Smooth muscle cell (in vitro differentiated cells): Measurements from ENCODE around the gene PRRC2A. TPM values are rescaled to one million over a fixed set of nuclear protein-coding genes. Genes with fewer than 3 reads are reported as not detected.

Source experiments
- DNase-seq: peaks from one replicate; lab custom pipeline; 2025; ENCODE audit not compliant: unreplicated experiment; lab: John Stamatoyannopoulos, UW
- H2AFZ ChIP-seq: fragments of 200-600 bp; sonication (generic); 2 replicates; pipeline ENCODE4 v1.6.0; 2016; ENCODE audit warnings: antibody characterized with exemption, low read depth, mild to moderate bottlenecking
- H3F3A ChIP-seq: fragments of 200-600 bp; sonication (generic); 2 replicates; pipeline ENCODE4 v1.6.0; 2017; ENCODE audit warnings: antibody characterized with exemption, low read depth
- H3K27ac ChIP-seq: fragments of 200-600 bp; sonication (generic); 2 replicates; pipeline ENCODE4 v1.5.1; 2016; ENCODE audit warnings: low read depth, mild to moderate bottlenecking
- H3K27me3 ChIP-seq: fragments of 200-600 bp; sonication (generic); 2 replicates; pipeline ENCODE4 v1.6.1; 2016; ENCODE audit warnings: low read depth, mild to moderate bottlenecking
- H3K36me3 ChIP-seq: fragments of 200-600 bp; sonication (generic); 2 replicates; pipeline ENCODE4 v1.5.1; 2016; ENCODE audit warnings: low read depth
- H3K4me1 ChIP-seq: fragments of 200-600 bp; sonication (generic); 2 replicates; pipeline ENCODE4 v1.5.1; 2016; ENCODE audit warnings: low read depth
- H3K4me2 ChIP-seq: fragments of 200-600 bp; sonication (generic); 2 replicates; pipeline ENCODE4 v1.6.0; 2016; ENCODE audit warnings: mild to moderate bottlenecking
- H3K4me3 ChIP-seq: fragments of 200-600 bp; sonication (generic); 2 replicates; pipeline ENCODE4 v1.5.1; 2016; ENCODE audit warnings: mild to moderate bottlenecking
- H3K79me2 ChIP-seq: fragments of 200-600 bp; sonication (generic); 2 replicates; pipeline ENCODE4 v1.6.0; 2016; ENCODE audit warnings: low read depth, mild to moderate bottlenecking
- H3K9ac ChIP-seq: fragments of 200-600 bp; sonication (generic); 2 replicates; pipeline ENCODE4 v1.6.0; 2016; ENCODE audit warnings: low read depth
- H3K9me3 ChIP-seq: fragments of 200-600 bp; sonication (generic); replicated peaks from 2 replicates; pipeline ENCODE4 v1.5.1; 2016; ENCODE audit warnings: low read depth
- H4K20me1 ChIP-seq: fragments of 200-600 bp; sonication (generic); 2 replicates; pipeline ENCODE4 v1.6.0; 2016; ENCODE audit warnings: low read depth
- WGBS: methylation state at CpG from one replicate; pipeline ENCODE4 v1.1.7; 2016; ENCODE audit warnings: low lambda C conversion rate; 5-methylcytosine and 5-hydroxymethylcytosine counted together
- polyA plus RNA-seq: library from polyadenylated mRNA; unstranded; fragments of >200 nt; fragmentation: Nextera tagmentation; extraction: Ambion mirVana; gene quantifications from 2 replicates; pipeline ENCODE4 v1.2.1, GENCODE V29; 2016
- total RNA-seq: library from RNA; depleted of rRNA; stranded (reverse); fragments of >200 nt; gene quantifications from 2 replicates; pipeline ENCODE4 v1.2.3, GENCODE V29; 2014
- TF ChIP-seq, protein P1 (sequence below): fragments of 200-600 bp; sonication (generic); IDR thresholded peaks from 2 replicates; pipeline ENCODE4 v1.5.1; 2017; ENCODE audit warnings: borderline replicate concordance, mild to moderate bottlenecking, antibody characterized with exemption; ENCODE audit not compliant: insufficient read depth, poor library complexity, severe bottlenecking

PRRC2A gene
- total and polyA plus RNA-seq, 2 experiments from 2014 or later = 47.6 to 58.0 TPM

DNA sequence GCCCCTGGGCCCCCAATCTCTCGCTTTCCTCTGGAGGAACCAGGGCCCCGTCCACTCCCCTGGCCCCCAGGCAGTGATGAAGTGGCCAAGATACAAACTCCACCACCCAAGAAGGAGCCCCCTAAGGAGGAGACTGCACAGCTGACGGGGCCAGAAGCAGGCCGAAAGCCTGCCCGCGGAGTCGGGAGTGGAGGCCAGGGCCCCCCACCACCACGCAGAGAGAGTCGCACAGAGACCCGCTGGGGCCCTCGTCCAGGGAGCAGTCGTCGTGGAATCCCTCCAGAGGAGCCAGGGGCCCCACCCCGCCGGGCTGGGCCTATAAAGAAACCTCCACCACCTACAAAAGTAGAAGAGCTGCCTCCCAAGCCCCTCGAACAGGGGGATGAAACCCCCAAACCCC lies 10.7 kb downstream of the PRRC2A start:
- H3K4me3 ChIP-seq = no peak overlapping the region
- H3K9ac ChIP-seq = no peak overlapping the region
- WGBS = 95% methylated on average over 16 of the region's 16 CpGs
- no peaks in the 10 kb centered on the region for H3K9me3 ChIP-seq
- H3K27me3 ChIP-seq = no peaks in the 10 kb centered on the region
- peaks cover 78% of the 10 kb centered on the region for H4K20me1 ChIP-seq
- H3K27ac ChIP-seq = no peak overlapping the region
- peaks cover 26% of the 10 kb centered on the region for H3K79me2 ChIP-seq
- no peak for DNase-seq
- TF ChIP-seq, protein P1, sequence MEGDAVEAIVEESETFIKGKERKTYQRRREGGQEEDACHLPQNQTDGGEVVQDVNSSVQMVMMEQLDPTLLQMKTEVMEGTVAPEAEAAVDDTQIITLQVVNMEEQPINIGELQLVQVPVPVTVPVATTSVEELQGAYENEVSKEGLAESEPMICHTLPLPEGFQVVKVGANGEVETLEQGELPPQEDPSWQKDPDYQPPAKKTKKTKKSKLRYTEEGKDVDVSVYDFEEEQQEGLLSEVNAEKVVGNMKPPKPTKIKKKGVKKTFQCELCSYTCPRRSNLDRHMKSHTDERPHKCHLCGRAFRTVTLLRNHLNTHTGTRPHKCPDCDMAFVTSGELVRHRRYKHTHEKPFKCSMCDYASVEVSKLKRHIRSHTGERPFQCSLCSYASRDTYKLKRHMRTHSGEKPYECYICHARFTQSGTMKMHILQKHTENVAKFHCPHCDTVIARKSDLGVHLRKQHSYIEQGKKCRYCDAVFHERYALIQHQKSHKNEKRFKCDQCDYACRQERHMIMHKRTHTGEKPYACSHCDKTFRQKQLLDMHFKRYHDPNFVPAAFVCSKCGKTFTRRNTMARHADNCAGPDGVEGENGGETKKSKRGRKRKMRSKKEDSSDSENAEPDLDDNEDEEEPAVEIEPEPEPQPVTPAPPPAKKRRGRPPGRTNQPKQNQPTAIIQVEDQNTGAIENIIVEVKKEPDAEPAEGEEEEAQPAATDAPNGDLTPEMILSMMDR = no peak
- H3K4me2 ChIP-seq = no peak overlapping the region
- H3F3A ChIP-seq = peaks cover 62% of the 10 kb centered on the region
- no peaks in the 10 kb centered on the region for H3K4me1 ChIP-seq
- peaks cover 31% of the 10 kb centered on the region for H3K36me3 ChIP-seq
- H2AFZ ChIP-seq = no peak overlapping the region

DNA sequence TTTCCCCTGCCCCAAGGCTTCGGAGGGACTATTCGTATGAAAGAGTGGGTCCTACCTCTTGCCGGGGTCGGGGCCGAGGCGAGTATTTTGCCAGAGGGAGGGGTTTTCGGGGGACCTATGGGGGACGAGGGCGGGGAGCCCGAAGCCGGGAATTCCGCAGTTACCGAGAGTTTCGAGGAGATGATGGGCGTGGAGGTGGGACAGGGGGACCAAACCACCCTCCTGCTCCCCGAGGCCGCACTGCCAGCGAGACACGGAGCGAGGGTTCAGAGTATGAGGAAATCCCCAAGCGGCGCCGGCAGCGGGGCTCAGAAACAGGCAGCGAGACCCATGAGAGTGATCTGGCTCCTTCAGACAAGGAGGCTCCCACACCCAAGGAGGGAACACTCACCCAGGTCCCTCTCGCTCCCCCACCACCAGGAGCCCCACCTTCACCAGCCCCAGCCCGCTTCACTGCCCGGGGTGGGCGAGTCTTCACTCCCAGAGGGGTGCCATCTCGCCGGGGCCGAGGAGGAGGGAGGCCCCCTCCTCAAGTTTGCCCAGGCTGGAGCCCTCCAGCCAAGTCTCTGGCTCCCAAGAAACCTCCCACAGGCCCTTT lies 11.3 kb downstream of the PRRC2A start:
- Histone ChIP-seq H3K4me1 (no peaks in the 10 kb centered on the region), H3K36me3 (peaks cover 34% of the 10 kb centered on the region), H4K20me1 (peaks cover 72% of the 10 kb centered on the region), H3K27me3 (no peaks in the 10 kb centered on the region), H3F3A (peaks cover 66% of the 10 kb centered on the region), H3K9me3 (no peaks in the 10 kb centered on the region), H2AFZ (no peak overlapping the region), H3K79me2 (peaks cover 20% of the 10 kb centered on the region), H3K4me3 (no peak overlapping the region), H3K27ac (no peak overlapping the region), H3K9ac (no peak overlapping the region), H3K4me2 (no peak overlapping the region)
- DNase-seq = no peak
- WGBS = 96% methylated on average over 31 of the region's 32 CpGs
- TF ChIP-seq, protein P1 = no peak

DNA sequence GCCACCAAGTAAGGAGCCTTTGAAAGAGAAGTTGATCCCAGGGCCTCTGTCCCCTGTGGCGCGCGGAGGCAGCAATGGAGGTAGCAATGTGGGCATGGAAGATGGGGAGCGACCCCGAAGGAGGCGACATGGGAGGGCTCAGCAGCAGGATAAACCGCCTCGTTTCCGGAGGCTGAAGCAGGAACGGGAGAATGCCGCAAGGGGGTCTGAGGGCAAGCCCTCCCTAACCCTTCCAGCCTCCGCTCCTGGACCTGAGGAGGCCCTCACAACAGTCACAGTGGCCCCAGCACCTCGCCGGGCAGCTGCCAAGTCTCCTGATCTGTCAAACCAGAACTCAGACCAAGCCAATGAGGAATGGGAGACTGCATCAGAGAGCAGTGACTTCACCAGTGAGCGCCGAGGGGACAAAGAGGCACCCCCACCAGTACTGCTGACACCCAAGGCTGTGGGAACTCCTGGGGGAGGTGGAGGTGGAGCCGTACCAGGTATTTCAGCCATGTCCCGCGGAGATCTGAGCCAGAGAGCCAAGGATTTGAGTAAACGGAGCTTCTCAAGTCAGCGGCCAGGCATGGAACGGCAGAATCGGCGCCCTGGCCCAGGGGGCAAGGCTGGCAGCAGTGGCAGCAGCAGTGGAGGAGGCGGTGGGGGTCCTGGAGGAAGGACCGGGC lies 11.9 kb downstream of the PRRC2A start:
- no peak for DNase-seq
- Histone ChIP-seq H3K79me2 (peaks cover 17% of the 10 kb centered on the region), H3F3A (peaks cover 67% of the 10 kb centered on the region), H4K20me1 (peaks cover 66% of the 10 kb centered on the region), H3K36me3 (peaks cover 34% of the 10 kb centered on the region), H3K4me2 (no peak overlapping the region), H3K27me3 (no peaks in the 10 kb centered on the region), H3K9me3 (no peaks in the 10 kb centered on the region), H3K9ac (no peak overlapping the region), H3K27ac (no peak overlapping the region), H3K4me3 (no peak overlapping the region), H3K4me1 (no peaks in the 10 kb centered on the region), H2AFZ (no peak overlapping the region)
- TF ChIP-seq, protein P1 = no peak
- 95% methylated on average over 26 of the region's 26 CpGs for WGBS

DNA sequence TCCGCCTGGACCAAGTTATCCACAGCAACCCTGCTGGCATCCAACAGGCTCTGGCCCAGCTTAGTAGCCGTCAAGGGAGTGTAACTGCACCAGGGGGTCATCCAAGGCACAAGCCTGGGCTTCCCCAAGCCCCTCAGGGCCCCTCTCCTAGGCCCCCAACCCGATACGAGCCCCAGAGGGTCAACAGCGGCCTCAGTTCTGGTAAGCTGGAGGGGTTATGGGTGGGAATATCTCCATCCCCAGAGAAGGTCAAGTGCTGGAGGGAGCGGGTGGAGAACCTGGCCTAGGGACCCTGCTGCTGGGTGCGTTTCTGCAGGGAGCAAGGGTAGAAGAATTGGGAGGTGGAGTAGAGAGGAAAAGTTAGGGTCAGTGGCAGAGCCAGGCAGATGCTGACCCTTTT lies 12.9 kb downstream of the PRRC2A start:
- H3K4me2 ChIP-seq = no peak overlapping the region
- TF ChIP-seq, protein P1 = no peak
- no peak overlapping the region for H2AFZ ChIP-seq
- H4K20me1 ChIP-seq = peaks cover 56% of the 10 kb centered on the region
- peak overlapping the region; percentile 42 for H3K27ac ChIP-seq
- H3K36me3 ChIP-seq = peaks cover 25% of the 10 kb centered on the region
- H3F3A ChIP-seq = peaks cover 72% of the 10 kb centered on the region
- no peaks in the 10 kb centered on the region for H3K9me3 ChIP-seq
- H3K4me1 ChIP-seq = no peaks in the 10 kb centered on the region
- no peak overlapping the region for H3K4me3 ChIP-seq
- no peak overlapping the region for H3K9ac ChIP-seq
- 96% methylated on average over 7 of the region's 7 CpGs for WGBS
- no peak for DNase-seq
- no peaks in the 10 kb centered on the region for H3K27me3 ChIP-seq
- H3K79me2 ChIP-seq = peaks cover 8% of the 10 kb centered on the region
